DMS153 treated with DMSO at 0.1 percent for 48 hours (cell line): ENCODE data around the gene TMOD2.
"Not testable (repeated sequence)": the region's sequence is repeated elsewhere in the genome, so short reads cannot be mapped to it uniquely, and the experiment has no call there.

ENCODE experiments used
- DNase-seq: peaks from one replicate; lab custom pipeline; 2025; ENCODE audit not compliant: unreplicated experiment; lab: John Stamatoyannopoulos, UW

TMOD2 gene

DNA sequence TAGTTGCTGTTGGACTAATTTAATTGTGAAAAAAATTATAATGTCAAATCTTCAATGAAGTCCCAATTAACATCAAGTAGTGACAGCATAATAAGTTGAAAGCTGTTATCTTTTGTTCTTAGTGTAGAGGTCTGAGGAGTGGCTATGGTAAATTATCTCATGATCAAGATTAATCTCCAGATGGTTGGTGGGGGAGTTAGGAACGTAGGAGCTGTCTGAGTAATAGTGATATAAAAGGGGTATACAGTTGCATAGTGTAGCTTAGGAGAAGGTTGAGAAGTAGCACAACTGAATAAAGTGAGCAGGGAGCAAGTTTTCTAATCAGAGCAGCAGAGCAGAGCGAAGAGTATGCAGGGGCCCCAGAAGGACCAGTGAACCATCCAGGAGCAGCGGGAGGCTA, 19.5 kb downstream of the TMOD2 start:
- DNase-seq = no peak

DNA sequence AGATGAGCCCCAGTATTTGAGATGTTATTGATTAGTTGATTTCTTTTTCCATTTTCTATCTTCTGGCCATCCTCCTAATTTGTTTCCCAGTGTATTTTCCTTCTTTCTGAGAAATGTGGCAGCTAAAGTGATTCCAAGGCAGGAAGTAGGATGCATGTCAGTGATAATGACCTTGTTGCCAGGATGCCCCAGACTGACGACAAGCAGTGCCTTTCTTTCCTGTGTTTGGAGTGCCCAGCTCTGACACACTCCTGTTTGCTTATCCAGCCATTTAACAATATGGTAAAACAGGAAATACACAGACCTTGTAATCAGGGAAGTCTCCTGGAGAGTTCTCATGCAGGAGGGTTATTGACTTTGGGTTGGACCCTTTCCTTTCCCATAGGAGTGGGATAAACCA, 20.4 kb downstream of the TMOD2 start:
- DNase-seq = peak; percentile 50

DNA sequence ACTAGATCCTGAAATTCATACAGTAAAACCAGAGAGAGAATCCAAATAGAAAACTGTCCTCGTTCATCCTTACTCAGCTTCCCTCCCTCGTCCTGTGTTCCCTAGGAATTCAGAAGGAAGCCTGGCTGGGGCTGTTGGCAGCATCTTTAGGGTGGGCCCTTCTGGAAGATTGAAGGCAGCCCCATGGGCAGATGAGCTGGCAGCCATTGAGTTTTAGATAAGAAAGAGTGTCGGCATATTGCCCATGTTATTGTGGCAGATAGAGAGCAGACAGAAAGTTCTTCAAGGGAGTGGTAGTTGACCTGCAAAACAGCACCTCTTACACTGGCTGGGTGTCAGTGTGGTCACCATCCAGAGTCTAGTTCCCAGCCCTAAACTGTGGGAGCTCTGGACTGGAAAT, 23.5 kb downstream of the TMOD2 start:
- DNase-seq = no peak

DNA sequence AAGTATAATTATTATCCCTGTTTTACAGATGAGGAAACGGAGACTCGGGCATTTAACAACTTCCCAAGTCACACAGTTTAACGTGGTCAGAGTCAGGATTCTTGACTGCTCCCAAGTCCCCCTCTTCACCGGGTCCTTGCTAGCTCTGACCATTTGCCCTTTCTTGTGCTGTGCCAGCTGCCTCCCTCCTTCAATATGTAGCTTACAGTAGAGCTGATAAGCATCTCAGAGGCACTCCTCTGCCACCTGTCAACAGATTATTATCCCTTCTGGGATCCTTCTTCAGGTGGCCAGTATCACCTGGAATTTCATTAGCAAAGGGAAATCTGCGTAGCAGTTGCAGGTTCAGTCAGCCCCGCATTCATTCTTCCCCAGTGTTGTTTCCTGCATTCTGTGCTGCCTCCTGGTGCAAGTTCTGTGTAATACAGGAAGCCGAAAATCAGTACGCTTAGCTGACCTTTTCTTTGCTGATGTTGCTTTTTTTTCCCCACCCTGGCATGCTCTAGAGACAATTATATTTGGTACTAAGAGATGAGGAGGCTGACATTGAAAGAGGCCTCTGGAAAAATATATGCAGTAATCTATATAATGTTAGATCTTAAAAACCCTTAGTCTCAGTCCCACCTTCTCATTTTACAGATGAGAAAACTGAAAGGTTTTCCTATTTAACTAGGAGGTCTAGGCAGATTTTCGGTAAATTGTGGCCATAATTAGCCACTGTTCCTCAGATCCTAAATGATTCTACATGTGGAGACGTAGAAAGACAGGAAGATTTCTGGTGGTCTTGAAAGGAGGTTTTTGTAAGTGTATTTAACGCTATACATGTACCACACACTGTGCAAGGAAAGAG, 24.8 kb downstream of the TMOD2 start:
- peak; percentile 14 for DNase-seq

DNA sequence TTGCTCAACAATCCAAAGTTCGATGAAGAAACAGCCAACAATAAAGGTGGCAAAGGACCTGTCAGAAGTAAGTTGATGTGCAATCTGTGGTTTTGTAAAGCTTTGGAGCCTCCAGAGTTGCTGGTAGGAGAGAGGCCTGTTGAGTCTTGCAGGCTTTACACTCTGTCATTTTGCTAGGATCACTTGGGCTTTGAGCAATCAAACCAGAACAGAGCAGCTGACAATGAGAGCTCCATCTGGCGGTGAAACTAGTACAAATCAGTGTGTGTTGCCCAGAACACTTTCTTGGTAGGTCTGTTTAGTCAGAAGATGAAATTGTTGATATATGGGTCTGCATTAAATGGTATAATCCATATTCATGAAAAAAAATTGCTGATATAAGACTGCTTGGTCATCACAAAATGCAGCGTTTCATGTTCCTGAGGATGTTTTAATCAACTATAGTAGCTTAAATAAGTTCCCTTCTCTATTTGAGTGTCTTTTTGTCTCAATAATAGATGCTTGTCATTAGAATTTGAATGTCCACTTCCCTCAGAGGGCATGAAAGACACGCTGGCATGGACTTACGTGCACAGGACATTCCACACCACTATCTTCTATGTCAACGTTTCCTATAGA, 25.7 kb downstream of the TMOD2 start:
- DNase-seq = peak; percentile 33

DNA sequence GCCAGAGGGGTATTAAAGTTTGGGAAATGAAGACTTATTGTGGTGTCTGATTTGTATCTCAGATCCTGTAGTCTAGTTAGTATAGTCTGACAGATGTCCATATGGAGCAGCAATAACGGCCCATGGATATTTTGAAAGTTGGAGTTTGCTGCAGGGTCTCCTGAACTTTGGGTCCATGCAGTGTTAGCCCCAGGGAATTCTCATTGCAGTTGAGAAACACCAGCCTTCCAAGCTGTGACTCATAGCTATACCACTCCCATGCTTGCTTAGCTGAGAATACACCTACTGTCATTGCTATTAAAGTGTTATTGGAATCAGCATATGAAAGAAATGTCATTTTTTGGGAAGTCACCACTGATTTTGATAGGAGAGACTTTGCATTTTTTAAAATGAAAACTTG, 29.2 kb downstream of the TMOD2 start:
- no peak for DNase-seq

DNA sequence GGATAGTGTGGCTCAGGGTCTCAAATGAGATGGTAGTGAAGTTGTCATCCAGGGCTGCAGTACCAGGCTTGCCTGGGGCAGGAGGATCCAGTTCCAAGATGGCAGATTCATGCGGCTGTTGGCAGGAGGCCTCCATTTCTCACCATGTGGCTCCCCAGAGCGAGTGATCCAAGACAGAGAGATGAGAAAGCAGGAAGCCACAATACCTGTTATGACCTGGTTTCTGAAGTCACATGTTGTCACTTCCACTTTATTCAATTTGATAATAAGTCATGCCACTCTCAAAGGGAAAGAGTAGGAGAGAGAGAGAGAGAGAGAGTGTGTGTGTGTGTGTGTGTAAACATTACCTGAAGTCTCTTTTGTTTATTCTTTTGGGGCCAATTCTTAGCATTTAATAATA, 30.1 kb downstream of the TMOD2 start:
- DNase-seq = no peak

DNA sequence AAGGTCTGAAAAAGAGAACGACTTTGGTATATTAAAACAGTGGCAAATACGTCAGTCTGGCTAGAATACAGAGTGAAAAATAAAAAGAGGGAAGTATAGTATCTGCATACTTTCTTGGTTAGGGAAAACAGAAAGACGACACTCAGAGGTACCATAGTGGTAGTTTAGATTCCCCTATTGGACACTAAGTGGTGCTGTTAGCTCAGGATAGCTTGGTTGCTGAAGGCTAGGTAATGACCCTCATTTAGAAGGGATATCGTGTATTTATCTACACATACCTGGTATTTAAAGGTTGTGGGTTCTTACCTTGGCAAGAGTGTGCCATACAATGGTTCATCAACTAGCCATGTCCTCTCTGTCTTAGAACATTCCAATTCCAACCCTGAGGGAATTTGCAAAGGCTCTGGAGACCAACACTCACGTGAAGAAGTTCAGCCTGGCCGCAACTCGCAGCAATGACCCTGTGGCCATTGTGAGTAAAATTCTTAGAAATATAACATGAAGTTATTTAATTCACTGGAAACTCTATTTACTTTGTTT, 31.0 kb downstream of the TMOD2 start:
- no peak for DNase-seq

DNA sequence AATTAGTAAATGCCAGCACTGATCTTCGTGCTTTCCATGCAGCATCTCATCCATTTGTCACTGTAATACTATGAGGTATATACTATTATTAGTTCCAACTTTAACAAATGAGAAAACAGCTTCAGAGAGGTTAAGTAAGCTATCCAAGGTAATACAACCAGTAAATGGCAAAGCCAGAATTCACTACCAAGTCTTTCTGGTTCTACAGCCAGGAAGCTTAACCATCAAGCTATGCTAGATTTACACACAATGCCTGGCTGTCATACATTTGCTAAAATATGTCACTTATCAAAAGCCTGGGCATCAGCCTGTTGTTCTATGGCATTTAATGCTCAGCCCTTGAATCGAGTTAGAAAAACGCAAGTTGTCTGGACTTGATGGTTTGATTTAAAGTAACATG, 32.6 kb downstream of the TMOD2 start:
- DNase-seq = no peak

DNA sequence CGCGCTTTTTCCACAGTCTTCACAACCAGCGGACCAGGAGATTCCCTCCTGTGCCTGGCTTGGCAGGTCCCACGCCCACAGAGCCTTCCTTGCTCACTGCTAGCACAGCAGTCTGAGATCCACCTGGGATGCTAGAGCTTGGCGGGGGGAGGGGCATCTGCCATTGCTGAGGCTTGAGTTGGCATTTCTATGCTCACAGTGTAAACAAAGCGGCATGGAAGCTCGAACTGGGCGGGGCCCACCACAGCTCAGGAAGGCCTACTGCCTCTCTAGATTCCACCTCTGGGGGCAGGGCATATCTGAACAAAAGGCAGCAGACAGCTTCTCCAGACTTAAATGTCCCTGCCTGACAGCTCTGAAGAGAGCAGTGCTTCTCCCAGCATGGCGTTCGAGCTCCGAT, 35.7 kb downstream of the TMOD2 start:
- not testable (repeated sequence) for DNase-seq

DNA sequence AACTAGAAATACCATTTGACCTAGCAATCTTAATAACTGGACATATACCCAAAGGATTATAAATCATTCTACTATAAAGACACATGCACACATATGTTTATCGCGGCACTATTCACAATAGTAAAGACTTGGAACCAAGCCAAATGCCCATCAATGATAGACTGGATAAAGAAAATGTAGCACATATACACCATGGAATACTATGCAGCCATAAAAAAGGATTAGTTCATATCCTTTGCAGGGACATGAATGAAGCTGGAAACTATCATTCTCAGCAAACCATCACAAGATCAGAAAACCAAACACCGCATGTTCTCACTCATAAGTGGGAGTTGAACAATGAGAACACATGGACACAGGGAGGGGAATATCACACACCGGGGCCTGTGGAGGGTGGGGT, 41.1 kb downstream of the TMOD2 start:
- not testable (repeated sequence) for DNase-seq

DNA sequence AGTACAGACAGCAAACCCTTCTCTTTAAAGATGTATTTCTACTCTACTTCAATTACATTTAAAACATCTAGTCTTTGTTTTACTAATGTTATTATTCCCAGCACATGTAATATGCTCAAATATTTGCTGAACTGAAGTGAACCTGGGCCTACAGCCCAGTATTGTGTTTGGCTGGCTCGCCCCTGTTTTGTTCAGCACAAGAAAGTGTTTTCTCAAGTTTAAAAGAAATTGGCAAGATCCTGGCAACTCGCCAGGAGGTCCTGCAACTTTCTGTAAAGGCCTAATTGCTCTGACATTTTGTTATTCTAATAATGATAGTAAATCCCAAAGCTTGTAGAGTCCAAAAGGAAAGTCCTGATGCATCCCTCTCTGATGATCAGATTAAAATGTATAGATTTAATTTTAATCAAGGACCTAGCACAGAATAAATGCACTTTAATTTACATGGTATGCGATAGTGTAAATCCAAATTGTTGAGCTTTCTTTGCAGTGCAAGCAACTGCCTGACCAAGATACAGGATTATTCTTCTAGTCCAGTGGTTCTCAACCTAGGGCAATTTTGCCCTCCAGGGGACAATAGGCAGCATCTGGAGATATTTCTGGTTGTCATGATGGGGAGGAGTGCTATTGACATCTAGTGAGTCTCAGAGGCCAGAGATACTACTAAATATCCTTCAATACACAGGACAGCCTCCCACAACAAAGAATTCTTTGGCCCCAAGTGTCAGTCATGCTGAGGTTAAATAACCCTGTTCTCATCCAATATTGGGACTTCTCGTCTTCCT, 42.3 kb downstream of the TMOD2 start:
- no peak for DNase-seq

DNA sequence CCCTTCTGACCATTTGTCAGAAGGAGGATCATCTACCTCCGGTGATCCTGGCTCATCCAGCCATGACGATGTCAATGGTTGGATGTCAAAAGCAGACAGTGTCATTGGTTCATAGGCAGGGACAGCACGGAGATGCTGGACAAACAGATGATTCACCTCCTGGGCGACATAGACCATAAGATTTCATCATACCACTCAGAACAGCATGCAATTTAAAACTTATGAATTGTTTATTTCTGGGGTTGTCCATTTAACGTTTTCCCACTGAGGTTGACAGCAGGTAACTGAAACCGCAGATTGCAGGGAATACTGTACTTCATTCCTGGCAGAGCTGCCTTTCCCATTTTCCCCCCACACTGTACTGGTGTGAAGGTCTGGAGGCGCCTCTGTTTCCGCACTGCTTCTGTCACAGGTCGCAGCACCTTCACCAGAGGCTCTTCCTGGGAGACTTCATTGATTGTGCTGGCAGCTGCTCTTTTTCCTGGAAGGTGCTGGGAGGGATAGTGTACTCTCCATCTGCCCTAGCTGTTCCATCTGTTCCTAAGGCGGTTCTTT, 45.5 kb downstream of the TMOD2 start:
- no peak for DNase-seq

DNA sequence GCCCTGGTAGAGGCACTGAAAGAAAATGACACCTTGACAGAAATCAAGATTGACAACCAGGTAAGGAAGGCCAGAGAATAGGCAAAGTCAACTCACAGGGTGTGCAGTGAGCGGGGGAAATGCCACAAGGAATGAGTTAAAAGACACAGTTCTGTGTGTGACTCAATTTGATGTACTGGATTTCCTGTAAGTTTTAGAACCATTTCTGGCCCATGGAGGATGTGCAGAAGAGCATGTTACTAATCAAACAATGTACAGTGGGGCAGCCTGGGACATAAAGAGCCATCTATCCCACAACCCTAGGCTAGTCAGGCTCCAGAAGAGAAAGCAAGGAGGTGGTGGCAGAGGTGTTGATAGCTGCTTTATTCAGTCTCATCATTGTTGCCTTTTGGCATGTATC, 46.9 kb downstream of the TMOD2 start:
- DNase-seq = no peak

DNA sequence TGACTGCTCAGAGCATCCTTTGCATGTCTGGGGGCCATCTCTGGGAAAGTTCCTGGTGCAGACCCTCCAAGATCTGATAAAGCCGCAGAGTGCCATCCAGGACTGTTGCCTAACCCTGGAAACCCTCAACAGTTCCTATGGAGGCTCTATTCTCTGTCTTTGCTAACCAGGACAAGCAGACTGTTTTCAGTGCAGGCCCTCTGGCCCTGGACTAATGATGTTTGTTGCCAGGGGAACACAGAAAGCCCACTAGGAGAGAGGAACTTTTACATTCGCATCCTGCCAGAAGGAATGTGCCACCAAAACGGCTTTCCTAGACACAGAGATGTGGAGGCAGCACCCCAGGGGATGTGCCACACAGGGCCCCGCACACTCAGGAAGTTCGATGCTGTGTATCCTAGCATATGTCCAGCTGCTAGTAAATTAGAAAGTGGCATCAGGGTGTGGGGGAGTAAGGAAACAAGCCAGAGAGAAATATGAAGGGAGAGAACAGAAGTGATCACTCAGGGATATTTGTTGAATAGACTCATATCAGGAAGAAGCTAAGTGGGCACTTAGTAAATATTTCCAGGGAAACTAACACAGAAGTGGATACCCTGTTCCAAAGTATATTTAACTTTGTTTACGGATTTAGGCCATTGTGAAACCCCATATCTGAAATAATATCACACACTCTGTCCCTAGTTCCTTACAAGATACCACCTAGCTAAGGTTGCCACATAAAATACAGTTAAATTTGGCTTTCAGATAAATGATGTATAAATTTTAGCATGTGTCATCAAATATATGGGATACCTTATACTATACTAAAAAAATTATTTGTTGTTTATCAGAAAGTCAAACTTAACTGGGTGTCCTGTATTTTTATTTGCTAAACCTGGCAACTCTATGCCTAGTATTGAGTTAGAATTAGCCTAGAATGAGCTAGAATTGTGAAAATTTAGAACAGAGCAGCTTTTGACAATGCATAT, 48.2 kb downstream of the TMOD2 start:
- DNase-seq = no peak

DNA sequence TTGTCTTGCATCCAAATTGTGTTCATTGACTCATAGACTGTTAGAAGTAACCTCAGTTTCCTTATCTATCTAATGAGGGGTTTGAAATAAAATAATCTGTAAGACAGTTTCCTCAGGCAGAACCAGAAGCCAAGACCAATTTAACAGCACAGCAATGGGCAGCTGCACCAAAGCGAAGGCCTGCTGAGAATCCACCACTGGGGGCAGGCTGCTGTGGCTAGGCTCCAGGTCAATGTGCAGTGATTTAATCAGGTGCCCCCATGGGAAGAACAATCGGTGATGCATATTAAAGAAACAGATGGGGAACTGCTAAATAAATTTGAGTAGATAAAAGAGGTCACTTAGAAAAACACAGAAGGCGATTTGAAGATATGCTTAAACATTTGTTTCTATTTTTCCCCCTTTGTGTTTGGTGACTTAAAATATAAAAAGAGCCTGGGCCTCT, 50.0 kb downstream of the TMOD2 start:
- DNase-seq = no peak

DNA sequence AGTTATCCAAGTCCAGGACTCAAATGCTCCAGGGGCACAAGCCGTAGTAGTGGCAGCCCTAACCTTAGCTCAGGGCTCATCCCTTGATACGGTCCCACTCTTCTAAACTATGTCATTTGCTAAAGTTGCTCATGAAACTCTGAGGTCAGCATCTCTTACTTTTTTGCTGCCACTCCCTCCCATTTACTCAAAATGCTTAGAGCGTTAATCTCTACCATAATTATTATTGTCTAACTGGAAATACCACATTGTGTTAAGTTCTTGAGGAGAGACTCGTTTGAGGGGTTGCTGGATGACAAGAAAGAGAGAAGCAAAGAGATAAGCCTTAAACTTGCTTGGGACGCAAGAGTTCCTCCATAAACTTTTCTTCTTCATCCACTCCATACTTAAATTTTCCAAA, 51.2 kb downstream of the TMOD2 start:
- DNase-seq = no peak

DNA sequence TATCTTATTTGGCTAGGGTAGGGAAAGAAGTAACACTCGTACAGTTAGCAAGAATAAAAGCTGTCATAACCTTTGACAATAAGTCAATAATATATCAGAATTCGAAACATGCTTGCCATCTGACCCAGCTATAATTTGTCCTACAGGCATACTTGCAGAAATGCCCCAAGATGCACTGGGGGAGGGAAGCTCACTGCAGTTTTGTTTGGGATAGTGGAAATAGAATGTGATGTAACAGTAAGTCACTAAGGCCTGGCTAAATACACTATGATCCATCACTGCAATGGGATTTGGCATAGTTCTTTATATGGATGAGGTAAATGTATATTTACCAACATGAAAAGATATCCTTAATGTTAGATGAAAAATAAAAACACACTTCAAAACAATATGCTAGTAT, 52.6 kb downstream of the TMOD2 start:
- no peak for DNase-seq

DNA sequence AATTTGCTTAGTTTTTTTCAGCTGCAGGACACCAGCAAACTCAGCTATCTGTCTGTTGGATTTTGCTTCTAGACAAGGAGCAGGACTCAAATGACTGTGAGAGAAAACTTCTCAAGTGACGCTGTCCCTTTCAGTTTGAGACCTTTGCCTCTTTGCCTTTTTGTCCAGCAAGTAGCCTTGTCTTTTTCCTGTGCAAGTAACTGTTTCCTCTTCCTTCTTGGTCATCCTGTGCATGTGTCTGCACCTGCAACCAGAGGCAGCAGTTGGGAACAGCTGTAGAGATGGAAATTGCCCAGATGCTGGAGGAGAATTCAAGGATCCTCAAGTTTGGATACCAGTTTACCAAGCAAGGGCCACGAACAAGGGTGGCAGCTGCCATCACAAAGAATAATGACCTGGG, 54.7 kb downstream of the TMOD2 start:
- DNase-seq = no peak

DNA sequence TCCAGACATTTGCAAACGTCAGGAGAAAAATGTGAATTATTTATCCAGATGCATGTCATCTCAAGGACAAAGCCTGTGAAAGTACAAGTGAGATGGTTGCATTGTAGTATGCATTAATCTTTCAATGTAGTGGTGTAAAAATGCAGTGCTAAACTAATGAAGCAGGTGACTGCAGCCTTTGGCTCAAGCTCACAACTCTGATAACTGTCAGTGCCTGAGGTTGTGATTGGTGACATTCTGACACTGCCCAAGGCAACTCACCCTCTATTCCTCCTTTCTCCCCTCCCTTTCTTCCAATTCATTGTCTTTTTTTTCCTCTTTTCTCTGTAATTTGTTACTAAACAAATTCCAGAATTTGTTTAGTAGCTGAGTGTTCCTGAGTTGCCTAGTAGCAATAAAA, 58.1 kb downstream of the TMOD2 start:
- DNase-seq = no peak
